Measurements from ENCODE around the gene AMMECR1L.
A peak's percentile ranks its signal among the peaks of the same experiment; 100 is the strongest.
"Not testable (repeated sequence)": the region's sequence is repeated elsewhere in the genome, so short reads cannot be mapped to it uniquely, and the experiment has no call there.

The AMMECR1L gene

DNA sequence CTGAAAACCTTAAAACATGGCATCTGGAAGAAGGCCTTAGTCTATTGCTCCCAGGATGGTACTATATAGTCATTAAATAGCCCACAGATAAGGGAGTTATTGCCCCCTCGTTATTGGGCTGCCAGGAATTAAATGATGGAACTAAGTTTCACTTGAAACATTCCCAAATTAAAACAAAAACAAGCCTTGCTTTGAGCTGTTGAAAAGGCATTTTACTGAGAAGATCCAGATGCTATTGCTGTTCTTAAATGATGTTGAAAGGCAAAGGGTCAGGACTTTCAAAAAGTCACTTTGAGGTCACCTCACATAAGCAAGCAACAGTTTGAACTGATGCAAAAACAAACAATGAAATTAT, 2.0 kb upstream of the AMMECR1L start:
- no peaks in the 10 kb centered on the region for H3K27me3 ChIP-seq (ENCODE audit: control insufficient read depth in 5 of 5, insufficient read depth in 4 of 5, low read length in 5 of 5)
- no peaks in the 10 kb centered on the region for H3K9me3 ChIP-seq (ENCODE audit: control insufficient read depth in 5 of 5, low read length in 5 of 5)
- peak overlapping the region in 2 of 5 donors; percentile 29 to 59 for H3K4me3 ChIP-seq (ENCODE audit: low read depth in 1 of 5, low read length in 5 of 5)
- peaks cover 4 to 30% (median 28%) of the 10 kb centered on the region in 5 donors for H3K4me1 ChIP-seq (ENCODE audit: control insufficient read depth in 5 of 5, insufficient read depth in 5 of 5, low read length in 5 of 5)
- H3K9ac ChIP-seq (ENCODE audit: low read length in 5 of 5), result peak overlapping the region; percentile 12 to 68 (median 55)
- H3K27ac ChIP-seq (ENCODE audit: low read depth, low read length), result peak overlapping the region; percentile 60
- H3K36me3 ChIP-seq (ENCODE audit: control insufficient read depth in 5 of 5, insufficient read depth in 5 of 5, low read length in 5 of 5), result peaks cover 0 to 2% (median 0%) of the 10 kb centered on the region in 5 donors

DNA sequence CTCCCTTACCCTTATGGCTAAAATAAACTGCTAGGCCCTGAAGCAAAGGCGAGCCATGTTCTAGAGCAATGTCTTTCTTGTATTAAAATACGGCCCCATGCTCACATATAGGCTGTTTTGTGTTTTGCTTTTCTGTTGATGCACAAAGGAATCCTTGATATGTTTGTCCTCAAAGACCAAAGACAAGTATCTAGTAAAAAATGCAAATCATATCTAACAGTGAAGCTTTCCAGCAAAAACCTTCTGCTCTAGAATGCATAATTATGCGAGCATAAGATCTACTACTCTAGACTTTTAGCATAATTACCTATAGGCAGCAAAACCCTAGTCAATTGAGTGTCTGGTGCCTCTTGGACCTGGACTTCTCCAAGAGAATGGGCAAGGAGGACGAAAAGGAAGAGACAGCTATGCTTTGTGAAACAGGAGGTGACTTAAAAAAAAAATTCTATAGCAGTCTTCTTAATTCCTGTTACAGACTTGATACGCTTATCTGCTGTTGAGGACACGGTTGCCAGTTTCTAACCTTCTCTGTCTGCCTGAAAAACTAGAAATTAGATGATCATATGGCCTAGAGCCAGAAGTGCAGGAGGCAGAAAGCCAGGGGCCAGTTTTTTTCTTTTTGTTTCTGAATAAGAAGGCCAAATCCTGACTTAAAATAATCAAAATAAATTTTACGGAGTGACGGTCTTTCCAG, 1.5 kb upstream of the AMMECR1L start:
- Histone ChIP-seq H3K4me3 (ENCODE audit: low read depth in 1 of 5, low read length in 5 of 5) (peak overlapping the region; percentile 28 to 59 (median 55)), H3K4me1 (ENCODE audit: control insufficient read depth in 5 of 5, insufficient read depth in 5 of 5, low read length in 5 of 5) (peaks cover 4 to 31% (median 29%) of the 10 kb centered on the region in 5 donors), H3K36me3 (ENCODE audit: control insufficient read depth in 5 of 5, insufficient read depth in 5 of 5, low read length in 5 of 5) (peaks cover 0 to 4% (median 2%) of the 10 kb centered on the region in 5 donors), H3K27me3 (ENCODE audit: control insufficient read depth in 5 of 5, insufficient read depth in 4 of 5, low read length in 5 of 5) (no peaks in the 10 kb centered on the region), H3K9ac (ENCODE audit: low read length in 5 of 5) (peak overlapping the region; percentile 12 to 68 (median 55)), H3K27ac (ENCODE audit: low read depth, low read length) (peak overlapping the region; percentile 60), H3K9me3 (ENCODE audit: control insufficient read depth in 5 of 5, low read length in 5 of 5) (no peaks in the 10 kb centered on the region)

DNA sequence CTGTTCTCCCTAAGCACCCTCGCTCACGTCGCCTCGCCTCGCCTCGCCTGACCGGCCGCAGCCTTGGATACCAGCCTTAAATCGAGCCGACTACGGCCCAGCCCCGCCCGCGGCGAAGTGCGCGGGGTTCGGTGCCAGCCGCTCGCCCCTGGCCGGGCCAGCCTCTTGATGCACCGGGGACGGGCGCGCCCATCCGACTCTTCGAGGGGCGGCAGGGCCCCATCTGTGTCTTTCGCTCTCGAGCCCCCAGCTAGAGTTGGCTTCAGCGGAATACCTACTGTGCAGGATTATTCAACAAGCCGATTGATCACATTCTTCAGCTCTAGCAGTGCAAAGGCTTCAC, 808 bp upstream of the AMMECR1L start:
- H3K9me3 ChIP-seq (ENCODE audit: control insufficient read depth in 5 of 5, low read length in 5 of 5); H3K27me3 ChIP-seq (ENCODE audit: control insufficient read depth in 5 of 5, insufficient read depth in 4 of 5, low read length in 5 of 5); H3K36me3 ChIP-seq (ENCODE audit: control insufficient read depth in 5 of 5, insufficient read depth in 5 of 5, low read length in 5 of 5): not testable (repeated sequence)
- H3K27ac ChIP-seq (ENCODE audit: low read depth, low read length), result peak overlapping the region; percentile 60
- H3K4me1 ChIP-seq (ENCODE audit: control insufficient read depth in 5 of 5, insufficient read depth in 5 of 5, low read length in 5 of 5), result peaks cover 4 to 32% (median 29%) of the 10 kb centered on the region in 5 donors
- H3K4me3 ChIP-seq (ENCODE audit: low read depth in 1 of 5, low read length in 5 of 5), result peak overlapping the region in 4 of 5 donors; percentile 59 to 79 (median 66)
- peak overlapping the region in 3 of 5 donors; percentile 51 to 76 (median 62) for H3K9ac ChIP-seq (ENCODE audit: low read length in 5 of 5)

DNA sequence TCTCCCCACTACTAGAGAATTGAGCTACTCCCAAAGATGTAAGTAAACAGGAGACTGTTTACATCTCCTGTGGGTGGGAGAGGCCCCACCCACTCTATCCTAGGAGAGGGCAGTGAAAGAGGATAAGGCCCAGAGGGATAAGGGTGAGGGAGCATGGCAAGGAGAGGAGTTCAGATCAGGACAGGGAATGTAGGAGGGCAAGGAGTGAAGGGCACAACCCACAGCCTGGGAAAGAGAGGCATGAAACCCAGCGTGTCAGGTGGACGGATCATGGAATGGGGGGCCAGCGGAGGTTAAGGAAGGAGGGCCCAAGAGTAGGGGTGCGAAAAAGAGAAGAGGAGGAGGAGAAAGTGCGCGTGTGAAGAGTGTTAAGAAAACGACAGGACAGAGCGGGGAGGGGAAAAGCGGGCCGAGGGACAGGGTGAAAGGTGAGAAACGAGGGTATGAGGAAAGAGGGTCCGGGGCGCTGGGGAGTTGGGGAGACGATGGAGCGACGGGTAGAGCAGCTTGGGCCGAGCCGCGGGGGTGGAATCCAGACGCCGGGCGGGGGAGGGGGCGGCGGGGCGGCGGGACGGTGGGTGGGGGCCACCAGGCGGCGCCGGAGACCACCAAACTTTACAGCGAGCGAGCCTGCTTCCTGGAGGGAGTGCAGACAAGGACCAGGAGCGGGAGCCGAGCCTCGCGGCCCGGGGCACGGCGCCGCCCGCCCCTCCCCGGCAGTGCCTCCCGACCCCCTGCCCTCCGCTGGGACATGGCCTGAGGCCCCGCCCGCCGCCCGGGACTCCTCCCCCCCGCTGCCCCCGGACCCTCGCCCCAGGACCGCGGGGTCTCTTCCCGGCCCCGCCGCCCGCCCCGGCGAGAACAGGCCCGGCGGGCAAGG, 655 bp downstream of the AMMECR1L start:
- H3K36me3 ChIP-seq (ENCODE audit: control insufficient read depth in 5 of 5, insufficient read depth in 5 of 5, low read length in 5 of 5), result peaks cover 10 to 21% (median 16%) of the 10 kb centered on the region in 5 donors
- peak overlapping the region; percentile 59 to 89 (median 62) for H3K4me3 ChIP-seq (ENCODE audit: low read depth in 1 of 5, low read length in 5 of 5)
- peak overlapping the region; percentile 17 to 78 (median 58) for H3K9ac ChIP-seq (ENCODE audit: low read length in 5 of 5)
- H3K27ac ChIP-seq (ENCODE audit: low read depth, low read length), result peak overlapping the region; percentile 77
- not testable (repeated sequence) for H3K9me3 ChIP-seq (ENCODE audit: control insufficient read depth in 5 of 5, low read length in 5 of 5); H3K27me3 ChIP-seq (ENCODE audit: control insufficient read depth in 5 of 5, insufficient read depth in 4 of 5, low read length in 5 of 5)
- peaks cover 4 to 41% (median 30%) of the 10 kb centered on the region in 5 donors for H3K4me1 ChIP-seq (ENCODE audit: control insufficient read depth in 5 of 5, insufficient read depth in 5 of 5, low read length in 5 of 5)

DNA sequence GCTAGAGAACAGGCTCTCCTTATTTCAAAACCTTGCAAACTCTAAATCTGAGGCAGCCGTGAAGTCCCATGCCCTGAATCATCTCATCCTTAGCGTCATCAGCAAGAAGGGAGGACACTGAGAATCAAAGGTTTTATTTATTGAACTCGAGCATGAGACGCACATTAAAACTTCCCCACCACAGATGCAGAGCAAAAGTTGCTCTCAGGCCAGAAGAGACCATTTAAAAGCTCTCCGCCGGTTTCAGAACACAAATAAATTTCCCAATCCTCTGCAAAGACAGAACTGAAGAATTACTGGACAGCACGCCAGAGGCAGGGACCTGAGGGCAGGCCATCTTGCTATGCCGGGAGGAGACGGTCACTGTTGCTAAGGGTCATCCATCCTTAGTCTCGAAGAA, 1.3 kb downstream of the AMMECR1L start:
- peak overlapping the region; percentile 17 to 78 (median 58) for H3K9ac ChIP-seq (ENCODE audit: low read length in 5 of 5)
- H3K36me3 ChIP-seq (ENCODE audit: control insufficient read depth in 5 of 5, insufficient read depth in 5 of 5, low read length in 5 of 5), result peaks cover 10 to 28% (median 18%) of the 10 kb centered on the region in 5 donors
- H3K4me1 ChIP-seq (ENCODE audit: control insufficient read depth in 5 of 5, insufficient read depth in 5 of 5, low read length in 5 of 5), result peaks cover 4 to 41% (median 30%) of the 10 kb centered on the region in 5 donors
- peak overlapping the region; percentile 59 to 89 (median 62) for H3K4me3 ChIP-seq (ENCODE audit: low read depth in 1 of 5, low read length in 5 of 5)
- H3K9me3 ChIP-seq (ENCODE audit: control insufficient read depth in 5 of 5, low read length in 5 of 5), result no peaks in the 10 kb centered on the region
- no peaks in the 10 kb centered on the region for H3K27me3 ChIP-seq (ENCODE audit: control insufficient read depth in 5 of 5, insufficient read depth in 4 of 5, low read length in 5 of 5)
- H3K27ac ChIP-seq (ENCODE audit: low read depth, low read length), result peak overlapping the region; percentile 77

- Histone ChIP-seq H3K9ac (ENCODE audit: low read length in 5 of 5) (peak overlapping the region in 1 of 5 donors; percentile 11), H3K9me3 (ENCODE audit: control insufficient read depth in 5 of 5, low read length in 5 of 5) (no peaks in the 10 kb centered on the region), H3K4me1 (ENCODE audit: control insufficient read depth in 5 of 5, insufficient read depth in 5 of 5, low read length in 5 of 5) (peaks cover 0 to 24% (median 21%) of the 10 kb centered on the region in 5 donors), H3K27ac (ENCODE audit: low read depth, low read length) (no peak overlapping the region), H3K27me3 (ENCODE audit: control insufficient read depth in 5 of 5, insufficient read depth in 4 of 5, low read length in 5 of 5) (no peaks in the 10 kb centered on the region), H3K4me3 (ENCODE audit: low read depth in 1 of 5, low read length in 5 of 5) (no peak overlapping the region), H3K36me3 (ENCODE audit: control insufficient read depth in 5 of 5, insufficient read depth in 5 of 5, low read length in 5 of 5) (peaks cover 13 to 33% (median 23%) of the 10 kb centered on the region in 5 donors)
These were observed 5.9 kb downstream of the AMMECR1L start for GRCh38 chr2:127879899-127880298.

GRCh38 chr2:127877626-127878025, 8.1 kb downstream of the AMMECR1L start:
- no peaks in the 10 kb centered on the region for H3K27me3 ChIP-seq (ENCODE audit: control insufficient read depth in 5 of 5, insufficient read depth in 4 of 5, low read length in 5 of 5)
- peaks cover 0 to 12% (median 9%) of the 10 kb centered on the region in 5 donors for H3K4me1 ChIP-seq (ENCODE audit: control insufficient read depth in 5 of 5, insufficient read depth in 5 of 5, low read length in 5 of 5)
- no peak overlapping the region for H3K4me3 ChIP-seq (ENCODE audit: low read depth in 1 of 5, low read length in 5 of 5)
- H3K27ac ChIP-seq (ENCODE audit: low read depth, low read length), result no peak overlapping the region
- H3K9me3 ChIP-seq (ENCODE audit: control insufficient read depth in 5 of 5, low read length in 5 of 5), result no peaks in the 10 kb centered on the region
- peaks cover 20 to 48% (median 37%) of the 10 kb centered on the region in 5 donors for H3K36me3 ChIP-seq (ENCODE audit: control insufficient read depth in 5 of 5, insufficient read depth in 5 of 5, low read length in 5 of 5)
- no peak overlapping the region for H3K9ac ChIP-seq (ENCODE audit: low read length in 5 of 5)

DNA sequence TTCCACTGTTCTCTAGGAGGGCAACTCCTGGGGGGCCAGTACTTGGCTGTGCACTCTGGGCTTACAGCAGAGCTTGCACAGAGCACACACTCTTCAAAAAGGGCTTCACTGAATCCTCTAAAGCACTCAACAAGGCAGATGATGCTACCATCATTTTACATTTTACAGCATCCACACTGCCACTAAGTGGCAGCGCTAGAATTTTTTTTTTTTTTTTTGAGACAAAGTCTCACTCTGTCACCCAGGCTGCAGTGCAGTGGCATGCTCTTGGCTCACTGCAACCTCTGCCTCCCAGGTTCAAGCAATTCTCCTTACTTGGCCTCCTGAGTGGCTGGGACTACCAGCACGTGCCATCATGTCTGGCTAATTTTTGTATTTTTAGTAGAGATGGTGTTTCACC, 8.6 kb downstream of the AMMECR1L start:
- H3K4me1 ChIP-seq (ENCODE audit: control insufficient read depth in 5 of 5, insufficient read depth in 5 of 5, low read length in 5 of 5), result peaks cover 0 to 9% (median 7%) of the 10 kb centered on the region in 5 donors
- H3K36me3 ChIP-seq (ENCODE audit: control insufficient read depth in 5 of 5, insufficient read depth in 5 of 5, low read length in 5 of 5), result peaks cover 20 to 50% (median 41%) of the 10 kb centered on the region in 5 donors
- no peak overlapping the region for H3K9ac ChIP-seq (ENCODE audit: low read length in 5 of 5)
- no peaks in the 10 kb centered on the region for H3K27me3 ChIP-seq (ENCODE audit: control insufficient read depth in 5 of 5, insufficient read depth in 4 of 5, low read length in 5 of 5)
- H3K9me3 ChIP-seq (ENCODE audit: control insufficient read depth in 5 of 5, low read length in 5 of 5), result no peaks in the 10 kb centered on the region
- H3K4me3 ChIP-seq (ENCODE audit: low read depth in 1 of 5, low read length in 5 of 5), result no peak overlapping the region
- H3K27ac ChIP-seq (ENCODE audit: low read depth, low read length), result no peak overlapping the region

GRCh38 chr2:127874378-127875269, 11.1 kb downstream of the AMMECR1L start:
- no peaks in the 10 kb centered on the region for H3K27me3 ChIP-seq (ENCODE audit: control insufficient read depth in 5 of 5, insufficient read depth in 4 of 5, low read length in 5 of 5)
- H3K9ac ChIP-seq (ENCODE audit: low read length in 5 of 5), result peak overlapping the region in 1 of 5 donors; percentile 16
- H3K4me1 ChIP-seq (ENCODE audit: control insufficient read depth in 5 of 5, insufficient read depth in 5 of 5, low read length in 5 of 5), result no peaks in the 10 kb centered on the region
- peaks cover 17 to 47% (median 41%) of the 10 kb centered on the region in 5 donors for H3K36me3 ChIP-seq (ENCODE audit: control insufficient read depth in 5 of 5, insufficient read depth in 5 of 5, low read length in 5 of 5)
- no peak overlapping the region for H3K4me3 ChIP-seq (ENCODE audit: low read depth in 1 of 5, low read length in 5 of 5)
- H3K27ac ChIP-seq (ENCODE audit: low read depth, low read length), result no peak overlapping the region
- no peaks in the 10 kb centered on the region for H3K9me3 ChIP-seq (ENCODE audit: control insufficient read depth in 5 of 5, low read length in 5 of 5)

All from subcutaneous abdominal adipose tissue (tissue), 5 donors.